HepG2 (cell line): ENCODE data around the gene GRAMD1B.

Experiments
- CEBPB ChIP-seq: IDR thresholded peaks from 2 replicates; pipeline ENCODE4 v1.6.1; 2011; ENCODE audit warnings: low read depth, low read length, improper control_type of control experiment, borderline replicate concordance
- CREM ChIP-seq, 2 experiments: sonication (generic) in 1 of 2; formaldehyde crosslinking in 1 of 2; IDR thresholded peaks; 2 replicates each; pipeline versions ENCODE4 v1.4.0 to v1.6.1; 2016 to 2020; ENCODE audit warnings: antibody characterized with exemption in 1 of 2, mild to moderate bottlenecking in 1 of 2, missing genetic modification reagents in 1 of 2
- EP300 ChIP-seq, 3 experiments: sonication (generic) in 1 of 3; formaldehyde crosslinking in 1 of 3; IDR thresholded peaks; 2 replicates each; pipeline versions ENCODE4 v1.5.1 to v1.6.1; 2011 to 2020; ENCODE audit warnings: low read depth in 2 of 3, low read length in 2 of 3, borderline replicate concordance in 1 of 3, improper control_type of control experiment in 1 of 3, mild to moderate bottlenecking in 1 of 3, missing genetic modification reagents in 1 of 3, moderate library complexity in 1 of 3
- JUN ChIP-seq: sonication (generic); formaldehyde crosslinking; IDR thresholded peaks from 2 replicates; pipeline ENCODE4 v1.4.0; 2020; ENCODE audit warnings: mild to moderate bottlenecking, missing genetic modification reagents
- NR1H2 ChIP-seq: sonication (generic); formaldehyde crosslinking; IDR thresholded peaks from 2 replicates; pipeline ENCODE4 v1.8.1; 2022; ENCODE audit warnings: low read depth, missing genetic modification reagents, borderline replicate concordance
- POLR2A ChIP-seq, 2 experiments: IDR thresholded peaks; 2 replicates each; pipeline ENCODE4 v1.6.1; 2011; ENCODE audit warnings: low read depth in 2 of 2, low read length in 2 of 2, mild to moderate bottlenecking in 1 of 2, moderate library complexity in 1 of 2; ENCODE audit not compliant: insufficient read depth in 1 of 2
- SMAD1 ChIP-seq: sonication (generic); formaldehyde crosslinking; IDR thresholded peaks from 2 replicates; pipeline ENCODE4 v1.4.0; 2020; ENCODE audit warnings: missing genetic modification reagents, low read depth, mild to moderate bottlenecking, borderline replicate concordance
- TARDBP ChIP-seq: sonication (generic); formaldehyde crosslinking; IDR thresholded peaks from 2 replicates; pipeline ENCODE4 v1.8.0; 2022; ENCODE audit warnings: mild to moderate bottlenecking, missing genetic modification reagents
- TP53 ChIP-seq: sonication (generic); formaldehyde crosslinking; conservative IDR thresholded peaks from 2 replicates; pipeline ENCODE4 v1.4.0; 2020; ENCODE audit warnings: missing genetic modification reagents
- ZFP90 ChIP-seq: sonication (generic); formaldehyde crosslinking; IDR thresholded peaks from 2 replicates; pipeline ENCODE4 v1.8.0; 2022; ENCODE audit warnings: missing genetic modification reagents, mild to moderate bottlenecking, inconsistent platforms, borderline replicate concordance
- ZKSCAN1 ChIP-seq: fragments of 150-350 bp; IDR thresholded peaks from 2 replicates; pipeline ENCODE4 v1.6.1; 2014; ENCODE audit warnings: low read length
- ZNF335 ChIP-seq: sonication (generic); formaldehyde crosslinking; IDR thresholded peaks from 2 replicates; pipeline ENCODE4 v1.4.0; 2020; ENCODE audit warnings: missing genetic modification reagents
- TF ChIP-seq, protein P1 (sequence below): sonication (generic); formaldehyde crosslinking; IDR thresholded peaks from 2 replicates; pipeline ENCODE4 v1.5.0; 2020; ENCODE audit warnings: mild to moderate bottlenecking, missing genetic modification reagents, moderate library complexity
- TF ChIP-seq, protein P2 (sequence below): fragments of 450-650 bp; IDR thresholded peaks from 2 replicates; pipeline ENCODE4 v1.6.1; 2016

DNA sequence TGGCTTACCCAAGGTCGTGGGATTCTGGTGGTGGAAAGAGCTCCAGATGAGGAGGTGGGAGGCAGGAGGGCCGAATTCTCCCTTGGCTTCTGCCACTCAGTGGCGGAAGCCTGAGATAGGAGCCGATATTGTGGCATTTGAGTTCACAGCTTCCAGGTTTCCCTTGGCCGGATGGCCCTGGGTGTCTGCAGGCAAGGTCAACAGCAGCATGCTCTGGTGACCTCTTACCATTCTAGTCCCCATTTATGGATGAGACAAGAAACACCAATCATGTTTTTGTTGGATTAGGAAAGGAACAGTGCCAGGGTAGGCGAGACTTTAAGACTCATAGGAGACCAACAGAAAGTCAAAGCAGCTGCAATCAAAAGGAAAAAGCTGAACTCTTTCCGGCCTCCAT lies 89.7 kb downstream of the GRAMD1B start:
- no peak for TF ChIP-seq CEBPB
- TF ChIP-seq TARDBP (CRISPR knock-in tag): no peak
- TF ChIP-seq SMAD1 (CRISPR knock-in tag): no peak
- TF ChIP-seq NR1H2 (CRISPR knock-in tag): no peak
- no peak for TF ChIP-seq EP300 (IDR thresholded peaks at IDR 0.05; ENCODE audit: low read depth in 2 of 2, low read length in 2 of 2)
- no peak for TF ChIP-seq EP300 (CRISPR knock-in tag; IDR thresholded peaks at IDR 0.05; ENCODE audit: borderline replicate concordance)
- no peak for TF ChIP-seq ZFP90 (CRISPR knock-in tag)
- no peak for TF ChIP-seq POLR2A (IDR thresholded peaks at IDR 0.05; ENCODE audit: insufficient read depth in 1 of 2, low read depth in 2 of 2, low read length in 2 of 2)
- TF ChIP-seq ZKSCAN1: no peak
- TF ChIP-seq, protein P1, sequence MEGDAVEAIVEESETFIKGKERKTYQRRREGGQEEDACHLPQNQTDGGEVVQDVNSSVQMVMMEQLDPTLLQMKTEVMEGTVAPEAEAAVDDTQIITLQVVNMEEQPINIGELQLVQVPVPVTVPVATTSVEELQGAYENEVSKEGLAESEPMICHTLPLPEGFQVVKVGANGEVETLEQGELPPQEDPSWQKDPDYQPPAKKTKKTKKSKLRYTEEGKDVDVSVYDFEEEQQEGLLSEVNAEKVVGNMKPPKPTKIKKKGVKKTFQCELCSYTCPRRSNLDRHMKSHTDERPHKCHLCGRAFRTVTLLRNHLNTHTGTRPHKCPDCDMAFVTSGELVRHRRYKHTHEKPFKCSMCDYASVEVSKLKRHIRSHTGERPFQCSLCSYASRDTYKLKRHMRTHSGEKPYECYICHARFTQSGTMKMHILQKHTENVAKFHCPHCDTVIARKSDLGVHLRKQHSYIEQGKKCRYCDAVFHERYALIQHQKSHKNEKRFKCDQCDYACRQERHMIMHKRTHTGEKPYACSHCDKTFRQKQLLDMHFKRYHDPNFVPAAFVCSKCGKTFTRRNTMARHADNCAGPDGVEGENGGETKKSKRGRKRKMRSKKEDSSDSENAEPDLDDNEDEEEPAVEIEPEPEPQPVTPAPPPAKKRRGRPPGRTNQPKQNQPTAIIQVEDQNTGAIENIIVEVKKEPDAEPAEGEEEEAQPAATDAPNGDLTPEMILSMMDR (CRISPR knock-in tag): no peak
- no peak for TF ChIP-seq TP53
- TF ChIP-seq CREM (IDR thresholded peaks at IDR 0.05): no peak
- no peak for TF ChIP-seq CREM (CRISPR knock-in tag; IDR thresholded peaks at IDR 0.05)
- no peak for TF ChIP-seq ZNF335 (CRISPR knock-in tag)
- TF ChIP-seq, protein P2, sequence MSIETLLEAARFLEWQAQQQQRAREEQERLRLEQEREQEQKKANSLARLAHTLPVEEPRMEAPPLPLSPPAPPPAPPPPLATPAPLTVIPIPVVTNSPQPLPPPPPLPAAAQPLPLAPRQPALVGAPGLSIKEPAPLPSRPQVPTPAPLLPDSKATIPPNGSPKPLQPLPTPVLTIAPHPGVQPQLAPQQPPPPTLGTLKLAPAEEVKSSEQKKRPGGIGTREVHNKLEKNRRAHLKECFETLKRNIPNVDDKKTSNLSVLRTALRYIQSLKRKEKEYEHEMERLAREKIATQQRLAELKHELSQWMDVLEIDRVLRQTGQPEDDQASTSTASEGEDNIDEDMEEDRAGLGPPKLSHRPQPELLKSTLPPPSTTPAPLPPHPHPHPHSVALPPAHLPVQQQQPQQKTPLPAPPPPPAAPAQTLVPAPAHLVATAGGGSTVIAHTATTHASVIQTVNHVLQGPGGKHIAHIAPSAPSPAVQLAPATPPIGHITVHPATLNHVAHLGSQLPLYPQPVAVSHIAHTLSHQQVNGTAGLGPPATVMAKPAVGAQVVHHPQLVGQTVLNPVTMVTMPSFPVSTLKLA: no peak
- no peak for TF ChIP-seq JUN (CRISPR knock-in tag)
